ENCODE results near the gene COMMD10. TPM values are rescaled to one million over a fixed set of nuclear protein-coding genes. Genes with fewer than 3 reads are reported as not detected.

Gene COMMD10
- polyA plus RNA-seq, 1 donor from 2014 or later, result 23.1 TPM

- Histone ChIP-seq H3K36me3 (ENCODE audit: insufficient read depth, low read length) (no peaks in the 10 kb centered on the region), H3K9me3 (ENCODE audit: low read length) (no peaks in the 10 kb centered on the region), H3K79me2 (replicated peaks; ENCODE audit: insufficient read depth, low read length) (no peaks in the 10 kb centered on the region), H4K20me1 (ENCODE audit: insufficient read depth) (no peaks in the 10 kb centered on the region), H3K9me2 (ENCODE audit: insufficient read depth, low read length) (no peaks in the 10 kb centered on the region), H3F3A (ENCODE audit: insufficient read depth, low read length, poor library complexity, severe bottlenecking) (no peaks in the 10 kb centered on the region), H2AFZ (ENCODE audit: low read depth, low read length) (no peak overlapping the region), H3K9ac (ENCODE audit: low read length) (no peak overlapping the region), H3K4me2 (ENCODE audit: low read length) (no peak overlapping the region), H3K4me3 (ENCODE audit: low read length) (no peak overlapping the region), H3K27me3 (ENCODE audit: insufficient read depth, low read depth, low read length) (no peaks in the 10 kb centered on the region), H3K27ac (ENCODE audit: low read length) (no peak overlapping the region)
- no peak for TF ChIP-seq MXI1 (conservative IDR thresholded peaks at IDR 0.05; ENCODE audit: poor library complexity, severe bottlenecking)
- TF ChIP-seq EP300 (conservative IDR thresholded peaks at IDR 0.05; ENCODE audit: poor library complexity, severe bottlenecking), result no peak
- TF ChIP-seq TAF1 (IDR thresholded peaks at IDR 0.05; ENCODE audit: low read depth), result no peak
- TF ChIP-seq REST (IDR thresholded peaks at IDR 0.05; ENCODE audit: borderline replicate concordance), result no peak
- no peak for TF ChIP-seq EZH2 (IDR thresholded peaks at IDR 0.05; ENCODE audit: borderline replicate concordance, insufficient read depth, low read length, poor library complexity, severe bottlenecking)
- no peak for TF ChIP-seq POLR2AphosphoS5 (IDR thresholded peaks at IDR 0.05)
- TF ChIP-seq, protein P1, sequence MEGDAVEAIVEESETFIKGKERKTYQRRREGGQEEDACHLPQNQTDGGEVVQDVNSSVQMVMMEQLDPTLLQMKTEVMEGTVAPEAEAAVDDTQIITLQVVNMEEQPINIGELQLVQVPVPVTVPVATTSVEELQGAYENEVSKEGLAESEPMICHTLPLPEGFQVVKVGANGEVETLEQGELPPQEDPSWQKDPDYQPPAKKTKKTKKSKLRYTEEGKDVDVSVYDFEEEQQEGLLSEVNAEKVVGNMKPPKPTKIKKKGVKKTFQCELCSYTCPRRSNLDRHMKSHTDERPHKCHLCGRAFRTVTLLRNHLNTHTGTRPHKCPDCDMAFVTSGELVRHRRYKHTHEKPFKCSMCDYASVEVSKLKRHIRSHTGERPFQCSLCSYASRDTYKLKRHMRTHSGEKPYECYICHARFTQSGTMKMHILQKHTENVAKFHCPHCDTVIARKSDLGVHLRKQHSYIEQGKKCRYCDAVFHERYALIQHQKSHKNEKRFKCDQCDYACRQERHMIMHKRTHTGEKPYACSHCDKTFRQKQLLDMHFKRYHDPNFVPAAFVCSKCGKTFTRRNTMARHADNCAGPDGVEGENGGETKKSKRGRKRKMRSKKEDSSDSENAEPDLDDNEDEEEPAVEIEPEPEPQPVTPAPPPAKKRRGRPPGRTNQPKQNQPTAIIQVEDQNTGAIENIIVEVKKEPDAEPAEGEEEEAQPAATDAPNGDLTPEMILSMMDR (IDR thresholded peaks at IDR 0.05; ENCODE audit: poor library complexity, severe bottlenecking), result no peak
- TF ChIP-seq RAD21 (conservative IDR thresholded peaks at IDR 0.05), result no peak
- TF ChIP-seq SMC3 (conservative IDR thresholded peaks at IDR 0.05; ENCODE audit: poor library complexity), result no peak
Observed at GRCh38 chr5:116154931-116155330, 70.1 kb downstream of the COMMD10 start.

GRCh38 chr5:116157902-116158301, 73.1 kb downstream of the COMMD10 start:
- H3K4me3 ChIP-seq (ENCODE audit: low read length), result no peak overlapping the region
- H3K9ac ChIP-seq (ENCODE audit: low read length), result no peak overlapping the region
- no peak overlapping the region for H3K27ac ChIP-seq (ENCODE audit: low read length)
- H3K36me3 ChIP-seq (ENCODE audit: insufficient read depth, low read length), result no peaks in the 10 kb centered on the region
- no peaks in the 10 kb centered on the region for H3F3A ChIP-seq (ENCODE audit: insufficient read depth, low read length, poor library complexity, severe bottlenecking)
- no peaks in the 10 kb centered on the region for H3K9me2 ChIP-seq (ENCODE audit: insufficient read depth, low read length)
- H3K27me3 ChIP-seq (ENCODE audit: insufficient read depth, low read depth, low read length), result no peaks in the 10 kb centered on the region
- no peak overlapping the region for H3K4me2 ChIP-seq (ENCODE audit: low read length)
- no peak for TF ChIP-seq EZH2 (IDR thresholded peaks at IDR 0.05; ENCODE audit: borderline replicate concordance, insufficient read depth, low read length, poor library complexity, severe bottlenecking)
- no peak for TF ChIP-seq EP300 (conservative IDR thresholded peaks at IDR 0.05; ENCODE audit: poor library complexity, severe bottlenecking)
- no peak for TF ChIP-seq MXI1 (conservative IDR thresholded peaks at IDR 0.05; ENCODE audit: poor library complexity, severe bottlenecking)
- no peak for TF ChIP-seq RAD21 (conservative IDR thresholded peaks at IDR 0.05)
- no peak for TF ChIP-seq POLR2AphosphoS5 (IDR thresholded peaks at IDR 0.05)
- TF ChIP-seq, protein P1 (IDR thresholded peaks at IDR 0.05; ENCODE audit: poor library complexity, severe bottlenecking), result no peak
- no peak for TF ChIP-seq TAF1 (IDR thresholded peaks at IDR 0.05; ENCODE audit: low read depth)
- TF ChIP-seq REST (IDR thresholded peaks at IDR 0.05; ENCODE audit: borderline replicate concordance), result no peak
- no peak for TF ChIP-seq SMC3 (conservative IDR thresholded peaks at IDR 0.05; ENCODE audit: poor library complexity)
- no peak overlapping the region for H2AFZ ChIP-seq (ENCODE audit: low read depth, low read length)
- H4K20me1 ChIP-seq (ENCODE audit: insufficient read depth), result no peaks in the 10 kb centered on the region
- no peaks in the 10 kb centered on the region for H3K79me2 ChIP-seq (replicated peaks; ENCODE audit: insufficient read depth, low read length)
- H3K9me3 ChIP-seq (ENCODE audit: low read length), result no peaks in the 10 kb centered on the region

Data from neural cell (in vitro differentiated cells).